ENCODE results near the gene MTFMT.

Gene MTFMT

GRCh38 chr15:64951777-64952418, 77.5 kb downstream of the MTFMT start:
- TF ChIP-seq PPARA (CRISPR knock-in tag; IDR thresholded peaks at IDR 0.05; ENCODE audit: borderline replicate concordance), result no peak
- no peak for TF ChIP-seq OSR1 (CRISPR knock-in tag; IDR thresholded peaks at IDR 0.05)
- TF ChIP-seq, protein P1, sequence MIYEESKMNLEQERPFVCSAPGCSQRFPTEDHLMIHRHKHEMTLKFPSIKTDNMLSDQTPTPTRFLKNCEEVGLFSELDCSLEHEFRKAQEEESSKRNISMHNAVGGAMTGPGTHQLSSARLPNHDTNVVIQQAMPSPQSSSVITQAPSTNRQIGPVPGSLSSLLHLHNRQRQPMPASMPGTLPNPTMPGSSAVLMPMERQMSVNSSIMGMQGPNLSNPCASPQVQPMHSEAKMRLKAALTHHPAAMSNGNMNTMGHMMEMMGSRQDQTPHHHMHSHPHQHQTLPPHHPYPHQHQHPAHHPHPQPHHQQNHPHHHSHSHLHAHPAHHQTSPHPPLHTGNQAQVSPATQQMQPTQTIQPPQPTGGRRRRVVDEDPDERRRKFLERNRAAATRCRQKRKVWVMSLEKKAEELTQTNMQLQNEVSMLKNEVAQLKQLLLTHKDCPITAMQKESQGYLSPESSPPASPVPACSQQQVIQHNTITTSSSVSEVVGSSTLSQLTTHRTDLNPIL (CRISPR knock-in tag; IDR thresholded peaks at IDR 0.05; ENCODE audit: low read depth), result no peak
- no peak for TF ChIP-seq ZNF565 (CRISPR knock-in tag; conservative IDR thresholded peaks at IDR 0.05; ENCODE audit: low read depth)
- TF ChIP-seq BACH2 (CRISPR knock-in tag; IDR thresholded peaks at IDR 0.05; ENCODE audit: borderline replicate concordance), result no peak
- TF ChIP-seq RARB (CRISPR knock-in tag; IDR thresholded peaks at IDR 0.05), result no peak
- no peak for TF ChIP-seq ZC3H10 (CRISPR knock-in tag; IDR thresholded peaks at IDR 0.05)
- no peak for TF ChIP-seq PATZ1 (CRISPR knock-in tag; IDR thresholded peaks at IDR 0.05; ENCODE audit: borderline replicate concordance)
- no peak for TF ChIP-seq POU6F1 (CRISPR knock-in tag; IDR thresholded peaks at IDR 0.05; ENCODE audit: borderline replicate concordance, low read depth)
- TF ChIP-seq SNAI2 (CRISPR knock-in tag; IDR thresholded peaks at IDR 0.05), result no peak
- TF ChIP-seq ZNF70 (CRISPR knock-in tag; IDR thresholded peaks at IDR 0.05), result no peak
- TF ChIP-seq TCF4 (CRISPR knock-in tag; IDR thresholded peaks at IDR 0.05; ENCODE audit: borderline replicate concordance), result no peak
- TF ChIP-seq GLIS3 (CRISPR knock-in tag; IDR thresholded peaks at IDR 0.05), result no peak
- TF ChIP-seq ZFP3 (CRISPR knock-in tag; IDR thresholded peaks at IDR 0.05), result no peak
- no peak for ATAC-seq

Data from SK-N-SH treated with all-trans-retinoic acid at 6 μM for 48 hours (cell line).